H9 (cell line): ENCODE results near the gene SLC38A9. TPM values are rescaled to one million over a fixed set of nuclear protein-coding genes. Genes with fewer than 3 reads are reported as not detected.

Source experiments
- DNase-seq: peaks from one replicate; pipeline ENCODE4 v3.0.0-alpha.2; 2017
- H2AFZ ChIP-seq: one replicate; pipeline ENCODE4 v1.6.1; 2013; ENCODE audit warnings: mild to moderate bottlenecking, low read length, control low read depth, moderate library complexity
- H2AK5ac ChIP-seq: 2 replicates; pipeline ENCODE4 v1.6.1; 2013; ENCODE audit warnings: low read length, control low read depth, mixed read lengths; ENCODE audit not compliant: insufficient read length
- H2BK120ac ChIP-seq: one replicate; pipeline ENCODE4 v1.6.1; 2013; ENCODE audit warnings: low read depth, mild to moderate bottlenecking, low read length, control low read depth, inconsistent platforms; ENCODE audit not compliant: poor library complexity, severe bottlenecking
- H2BK12ac ChIP-seq: 2 replicates; pipeline ENCODE4 v1.6.1; 2013; ENCODE audit warnings: low read length, control low read depth, mixed read lengths, low read depth; ENCODE audit not compliant: insufficient read length
- H2BK15ac ChIP-seq: 2 replicates; pipeline ENCODE4 v1.6.1; 2013; ENCODE audit warnings: low read depth, low read length, control low read depth
- H2BK20ac ChIP-seq: one replicate; pipeline ENCODE4 v1.6.1; 2013; ENCODE audit warnings: low read depth, mild to moderate bottlenecking, low read length, control low read depth, inconsistent platforms; ENCODE audit not compliant: poor library complexity, severe bottlenecking
- H2BK5ac ChIP-seq: 2 replicates; pipeline ENCODE4 v1.6.1; 2013; ENCODE audit warnings: low read length, control low read depth, mixed read lengths; ENCODE audit not compliant: insufficient read length
- H3K14ac ChIP-seq: 2 replicates; pipeline ENCODE4 v1.6.1; 2013; ENCODE audit warnings: low read length, control low read depth; ENCODE audit not compliant: insufficient read depth
- H3K18ac ChIP-seq: 2 replicates; pipeline ENCODE4 v1.6.1; 2013; ENCODE audit warnings: low read depth, mild to moderate bottlenecking, mixed read lengths, low read length, control low read depth; ENCODE audit not compliant: insufficient read length
- H3K23ac ChIP-seq: 2 replicates; pipeline ENCODE4 v1.6.1; 2013; ENCODE audit warnings: low read length, control low read depth, mixed read lengths, low read depth; ENCODE audit not compliant: insufficient read length
- H3K23me2 ChIP-seq: 2 replicates; pipeline ENCODE4 v1.6.1; 2013; ENCODE audit warnings: low read depth, mild to moderate bottlenecking, mixed read lengths, low read length, control low read depth; ENCODE audit not compliant: insufficient read length, poor library complexity, severe bottlenecking
- H3K27ac ChIP-seq: 2 replicates; pipeline ENCODE4 v1.5.1; 2013; ENCODE audit warnings: low read length, control low read depth, mixed read lengths, low read depth; ENCODE audit not compliant: insufficient read length
- H3K27me3 ChIP-seq: 2 replicates; pipeline ENCODE4 v1.6.1; 2013; ENCODE audit warnings: low read length, control low read depth, inconsistent platforms; ENCODE audit not compliant: insufficient read depth
- H3K4ac ChIP-seq: 2 replicates; pipeline ENCODE4 v1.6.1; 2013; ENCODE audit warnings: low read depth, mild to moderate bottlenecking, control low read depth, inconsistent platforms, low read length, moderate library complexity
- H3K4me1 ChIP-seq: 2 replicates; pipeline ENCODE4 v1.6.1; 2013; ENCODE audit warnings: low read length, control low read depth, inconsistent platforms; ENCODE audit not compliant: insufficient read depth
- H3K4me2 ChIP-seq: 2 replicates; pipeline ENCODE4 v1.6.1; 2013; ENCODE audit warnings: low read length, control low read depth, mixed read lengths; ENCODE audit not compliant: insufficient read length, insufficient read depth
- H3K56ac ChIP-seq: 2 replicates; pipeline ENCODE4 v1.6.1; 2013; ENCODE audit warnings: low read depth, mild to moderate bottlenecking, mixed read lengths, low read length, control low read depth; ENCODE audit not compliant: insufficient read length
- H3K79me1 ChIP-seq: 2 replicates; pipeline ENCODE4 v1.6.1; 2013; ENCODE audit warnings: low read depth, mild to moderate bottlenecking, moderate library complexity, low read length, control low read depth, inconsistent platforms; ENCODE audit not compliant: insufficient read depth, poor library complexity, severe bottlenecking
- H3K79me2 ChIP-seq: 2 replicates; pipeline ENCODE4 v1.6.1; 2013; ENCODE audit warnings: low read length, control low read depth, inconsistent platforms; ENCODE audit not compliant: insufficient read depth
- H3K9ac ChIP-seq: 2 replicates; pipeline ENCODE4 v1.6.1; 2013; ENCODE audit warnings: low read length, control low read depth, mixed read lengths; ENCODE audit not compliant: insufficient read length; ENCODE audit errors: extremely low read depth
- H3K9me3 ChIP-seq: one replicate; pipeline ENCODE4 v1.6.1; 2013; ENCODE audit warnings: low read depth, low read length, inconsistent platforms; ENCODE audit not compliant: control insufficient read depth
- H3T11ph ChIP-seq: one replicate; pipeline ENCODE4 v1.6.1; 2013; ENCODE audit warnings: mild to moderate bottlenecking, low read length, control low read depth, inconsistent platforms
- H4K20me1 ChIP-seq: one replicate; pipeline ENCODE4 v1.6.1; 2013; ENCODE audit not compliant: control insufficient read depth, insufficient read length, insufficient read depth
- H4K5ac ChIP-seq: 2 replicates; pipeline ENCODE4 v1.6.1; 2013; ENCODE audit warnings: low read depth, mild to moderate bottlenecking, mixed read lengths, low read length, control low read depth; ENCODE audit not compliant: insufficient read length
- H4K8ac ChIP-seq: replicated peaks from 2 replicates; pipeline ENCODE4 v1.6.1; 2013; ENCODE audit warnings: low read length, control low read depth, mixed read lengths, low read depth; ENCODE audit not compliant: insufficient read length
- H4K91ac ChIP-seq: 2 replicates; pipeline ENCODE4 v1.6.1; 2013; ENCODE audit warnings: low read depth, mild to moderate bottlenecking, moderate library complexity, mixed read lengths, low read length, control low read depth; ENCODE audit not compliant: insufficient read length
- H3K27ac Mint-ChIP-seq, 3 experiments: 2 replicates in 2 of 3; 3 replicates in 1 of 3; pipeline ENCODE4 v1.8.0; 2020 to 2021; ENCODE audit warnings: mixed read lengths in 3 of 3, mild to moderate bottlenecking in 1 of 3, moderate library complexity in 1 of 3
- H3K27me3 Mint-ChIP-seq: 2 replicates; pipeline ENCODE4 v1.8.0; 2021; ENCODE audit warnings: low read depth, mild to moderate bottlenecking, moderate library complexity, mixed read lengths
- H3K36me3 Mint-ChIP-seq, 3 experiments: 2 replicates in 2 of 3; 3 replicates in 1 of 3; pipeline ENCODE4 v1.8.0; 2020 to 2021; ENCODE audit warnings: low read depth in 3 of 3, mixed read lengths in 3 of 3; ENCODE audit not compliant: insufficient read depth in 1 of 3
- H3K4me1 Mint-ChIP-seq, 2 experiments: 2 replicates each; pipeline ENCODE4 v1.8.0; 2020; ENCODE audit warnings: mixed read lengths in 2 of 2
- H3K4me3 Mint-ChIP-seq, 2 experiments: 2 replicates in 1 of 2; 3 replicates in 1 of 2; pipeline ENCODE4 v1.8.0; 2020 to 2021; ENCODE audit warnings: mild to moderate bottlenecking in 2 of 2, mixed read lengths in 2 of 2, moderate library complexity in 1 of 2
- H3K9me3 Mint-ChIP-seq, 2 experiments: 2 replicates in 1 of 2; 3 replicates in 1 of 2; pipeline ENCODE4 v1.8.0; 2020; ENCODE audit warnings: mild to moderate bottlenecking in 2 of 2, mixed read lengths in 2 of 2, moderate library complexity in 1 of 2
- WGBS: extraction: QIAGEN DNeasy Blood & Tissue Kit; methylation state at CpG from one replicate; pipeline ENCODE4 v1.1.7; 2013; ENCODE audit warnings: missing lambda C conversion rate, low lambda C conversion rate, mixed read lengths; ENCODE audit not compliant: insufficient read length; ENCODE audit errors: extremely low coverage; 5-methylcytosine and 5-hydroxymethylcytosine counted together
- total RNA-seq: library from RNA; stranded (reverse); gene quantifications from 2 replicates; pipeline ENCODE4 v1.2.1, GENCODE V29; 2021
- TF ChIP-seq, protein P1 (sequence below): fragments of 200-600 bp; sonication (generic); conservative IDR thresholded peaks from 3 replicates; pipeline ENCODE4 v1.8.0; 2021; ENCODE audit warnings: antibody characterized with exemption, mild to moderate bottlenecking

Gene SLC38A9
- total RNA-seq, 1 experiment from 2014 or later = 48.5 TPM

DNA sequence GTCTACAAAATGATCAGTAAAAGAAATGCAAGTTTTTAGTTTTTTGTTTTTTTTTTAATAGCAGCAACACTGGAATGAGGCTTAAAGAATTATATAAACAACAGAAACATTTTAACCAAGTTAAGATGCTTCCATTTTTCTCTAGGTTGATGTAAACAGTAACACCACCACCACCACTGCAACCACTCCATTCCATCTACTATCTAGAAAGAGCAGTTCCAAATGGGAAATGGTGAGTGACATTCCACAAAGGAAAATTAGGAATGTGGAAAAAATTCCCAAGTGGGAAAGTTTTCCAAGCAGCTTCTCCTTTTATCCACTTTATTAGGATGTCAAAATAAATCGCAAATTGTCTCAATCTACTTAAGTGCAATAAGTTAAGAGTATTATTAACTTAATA is 32.6 kb downstream of the SLC38A9 start:
- Histone ChIP-seq H2BK20ac (no peak overlapping the region), H2BK5ac (no peak overlapping the region), H2BK15ac (no peak overlapping the region), H3K79me2 (no peaks in the 10 kb centered on the region), H3K27ac (no peak overlapping the region), H3K4ac (no peak overlapping the region), H2AK5ac (no peak overlapping the region), H3K9ac (no peak overlapping the region), H2AFZ (no peak overlapping the region), H3K23ac (no peak overlapping the region), H4K5ac (no peak overlapping the region), H3K18ac (no peak overlapping the region), H3T11ph (no peak overlapping the region), H2BK12ac (no peak overlapping the region), H3K14ac (no peak overlapping the region), H3K56ac (no peak overlapping the region), H3K4me2 (no peak overlapping the region), H3K27me3 (no peaks in the 10 kb centered on the region), H3K4me1 (no peaks in the 10 kb centered on the region), H4K20me1 (no peaks in the 10 kb centered on the region), H4K91ac (no peak overlapping the region), H2BK120ac (no peak overlapping the region), H3K23me2 (no peaks in the 10 kb centered on the region), H4K8ac (no peak overlapping the region), H3K9me3 (no peaks in the 10 kb centered on the region), H3K79me1 (no peaks in the 10 kb centered on the region)
- Mint-ChIP-seq H3K4me1 (peaks cover 7 to 10% of the 10 kb centered on the region in 2 experiments), H3K4me3 (no peak overlapping the region), H3K36me3 (peaks cover 0 to 4% (median 3%) of the 10 kb centered on the region in 3 experiments; a peak in 5 of 7 replicates), H3K9me3 (no peaks in the 10 kb centered on the region), H3K27ac (no peak overlapping the region), H3K27me3 (no peaks in the 10 kb centered on the region)
- TF ChIP-seq, protein P1, sequence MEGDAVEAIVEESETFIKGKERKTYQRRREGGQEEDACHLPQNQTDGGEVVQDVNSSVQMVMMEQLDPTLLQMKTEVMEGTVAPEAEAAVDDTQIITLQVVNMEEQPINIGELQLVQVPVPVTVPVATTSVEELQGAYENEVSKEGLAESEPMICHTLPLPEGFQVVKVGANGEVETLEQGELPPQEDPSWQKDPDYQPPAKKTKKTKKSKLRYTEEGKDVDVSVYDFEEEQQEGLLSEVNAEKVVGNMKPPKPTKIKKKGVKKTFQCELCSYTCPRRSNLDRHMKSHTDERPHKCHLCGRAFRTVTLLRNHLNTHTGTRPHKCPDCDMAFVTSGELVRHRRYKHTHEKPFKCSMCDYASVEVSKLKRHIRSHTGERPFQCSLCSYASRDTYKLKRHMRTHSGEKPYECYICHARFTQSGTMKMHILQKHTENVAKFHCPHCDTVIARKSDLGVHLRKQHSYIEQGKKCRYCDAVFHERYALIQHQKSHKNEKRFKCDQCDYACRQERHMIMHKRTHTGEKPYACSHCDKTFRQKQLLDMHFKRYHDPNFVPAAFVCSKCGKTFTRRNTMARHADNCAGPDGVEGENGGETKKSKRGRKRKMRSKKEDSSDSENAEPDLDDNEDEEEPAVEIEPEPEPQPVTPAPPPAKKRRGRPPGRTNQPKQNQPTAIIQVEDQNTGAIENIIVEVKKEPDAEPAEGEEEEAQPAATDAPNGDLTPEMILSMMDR = no peak
- WGBS = no CpG with 5 or more reads among the region's 1 CpG
- DNase-seq = no peak
